NCI-H446 treated with DMSO at 0.1 percent for 48 hours (cell line): ENCODE data around the gene RNPS1.
"Not testable (repeated sequence)": the region's sequence is repeated elsewhere in the genome, so short reads cannot be mapped to it uniquely, and the experiment has no call there.

ENCODE experiments used
- DNase-seq: peaks from one replicate; lab custom pipeline; 2025; lab: John Stamatoyannopoulos, UW

RNPS1 gene

GRCh38 chr16:2282866-2283555 lies 15.1 kb upstream of the RNPS1 start:
- no peak for DNase-seq

GRCh38 chr16:2282262-2282661 lies 14.3 kb upstream of the RNPS1 start:
- no peak for DNase-seq

GRCh38 chr16:2280981-2281542 lies 13.1 kb upstream of the RNPS1 start:
- no peak for DNase-seq

- DNase-seq = no peak
Measured at GRCh38 chr16:2280461-2280860, 12.5 kb upstream of the RNPS1 start.

- DNase-seq = no peak
Measured at GRCh38 chr16:2278956-2279800, 11.3 kb upstream of the RNPS1 start.

GRCh38 chr16:2278272-2278608 lies 10.3 kb upstream of the RNPS1 start:
- no peak for DNase-seq

GRCh38 chr16:2277466-2278271 lies 9.7 kb upstream of the RNPS1 start:
- no peak for DNase-seq

GRCh38 chr16:2276368-2277195 lies 8.7 kb upstream of the RNPS1 start:
- no peak for DNase-seq

GRCh38 chr16:2275476-2276367 lies 7.8 kb upstream of the RNPS1 start:
- no peak for DNase-seq

GRCh38 chr16:2273931-2274330 lies 6.0 kb upstream of the RNPS1 start:
- DNase-seq = no peak

- DNase-seq = no peak
Measured at GRCh38 chr16:2273484-2273883, 5.6 kb upstream of the RNPS1 start.

GRCh38 chr16:2271848-2272461 lies 4.0 kb upstream of the RNPS1 start:
- no peak for DNase-seq

- no peak for DNase-seq
Measured at GRCh38 chr16:2270588-2271470, 2.9 kb upstream of the RNPS1 start.

GRCh38 chr16:2270070-2270462 lies 2.1 kb upstream of the RNPS1 start:
- DNase-seq = no peak

GRCh38 chr16:2267505-2267912 lies 417 bp downstream of the RNPS1 start:
- peak; percentile 47 for DNase-seq

GRCh38 chr16:2266887-2267286 lies 1.0 kb downstream of the RNPS1 start:
- not testable (repeated sequence) for DNase-seq

GRCh38 chr16:2263026-2263425 lies 4.9 kb downstream of the RNPS1 start:
- not testable (repeated sequence) for DNase-seq

GRCh38 chr16:2260250-2260649 lies 7.7 kb downstream of the RNPS1 start:
- no peak for DNase-seq

GRCh38 chr16:2258530-2258929 lies 9.4 kb downstream of the RNPS1 start:
- DNase-seq = not testable (repeated sequence)
